Dermis lymphatic vessel endothelial cell (primary cell): Measurements from ENCODE around the gene ANKRD18B. TPM values are rescaled to one million over a fixed set of nuclear protein-coding genes. Genes with fewer than 3 reads are reported as not detected.

ENCODE experiments used
- total RNA-seq: library from RNA; depleted of rRNA; stranded (reverse); fragments of >200 nt; gene quantifications from 2 replicates; pipeline ENCODE4 v1.2.1, GENCODE V29; 2014

The ANKRD18B gene
- total RNA-seq = under 0.01 TPM in 1 of 2 replicates, not detected in the other

DNA sequence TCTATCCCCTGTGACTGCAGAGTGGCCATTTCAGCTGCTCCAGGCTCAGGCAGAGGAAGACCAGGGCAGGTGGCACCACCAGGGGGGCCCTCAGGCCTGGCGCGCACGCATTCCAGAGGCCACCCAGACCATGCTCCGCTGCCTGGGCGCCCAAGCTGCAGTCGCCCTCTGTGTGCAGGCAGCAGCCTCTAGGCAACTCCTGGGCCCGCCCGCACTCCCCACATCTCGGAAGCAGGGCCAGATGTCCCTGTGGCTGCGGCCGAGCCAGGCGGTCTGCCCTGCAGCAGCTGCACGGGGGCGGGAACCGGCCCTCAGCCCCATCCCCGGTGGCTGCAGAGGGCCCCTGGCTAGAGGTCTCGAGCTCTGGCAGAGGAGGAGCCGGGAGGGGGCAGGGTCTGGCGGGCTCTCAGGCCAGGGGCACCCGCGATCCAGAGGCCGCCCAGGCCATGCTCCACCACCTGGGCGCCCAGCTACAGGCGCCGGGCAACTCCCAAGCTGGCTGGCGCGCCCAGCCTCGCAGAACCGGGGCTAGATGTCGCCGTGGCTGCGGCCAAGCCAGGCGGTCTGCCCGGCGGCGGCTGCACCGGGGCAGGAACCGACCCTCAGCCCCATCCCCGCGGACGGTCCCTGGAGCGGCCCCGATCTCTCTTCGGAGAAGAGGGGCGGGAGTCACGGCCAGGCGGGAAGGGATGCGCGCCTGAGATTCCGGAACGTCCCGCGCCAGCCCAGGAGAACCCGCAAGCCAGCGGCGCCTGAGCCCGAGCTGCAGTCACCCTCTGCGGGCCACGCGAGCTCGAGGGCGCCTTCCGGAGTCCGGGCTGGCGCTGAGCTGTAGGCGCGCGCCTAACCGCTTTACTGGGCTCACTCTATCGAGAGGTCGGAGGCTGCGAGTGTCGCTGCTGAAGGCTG lies at the start of gene ANKRD18B:
ANKRD18B (plus strand) TSS at position 855 of the 909 bp plus-strand sequence. CDS start 239 bp downstream, outside the sequence.

Other genes starting within 250 kb of the ANKRD18B start
- 12.5 and 13.3 TPM in 2 replicates for gene NFX1, start 233.7 kb upstream of the ANKRD18B start, total RNA-seq
- gene AQP7, start 121.7 kb upstream of the ANKRD18B start, total RNA-seq = 0.11 TPM in 1 of 2 replicates, not detected in the other
- gene AQP3, start 76.7 kb upstream of the ANKRD18B start, total RNA-seq = 0.09 and 0.11 TPM in 2 replicates
- 9.1 and 12.3 TPM in 2 replicates for gene NOL6, start 50.3 kb upstream of the ANKRD18B start, total RNA-seq